ENCODE results near the gene ISCA2.

Gene ISCA2

GRCh38 chr14:74491956-74492775 lies 1.4 kb upstream of the ISCA2 start:
- Histone ChIP-seq H3K27me3 (replicated peaks; ENCODE audit: control insufficient read depth, insufficient read depth, low read length) (no peaks in the 10 kb centered on the region), H3K36me3 (ENCODE audit: control insufficient read depth, insufficient read depth, low read length) (no peaks in the 10 kb centered on the region), H3K4me3 (replicated peaks; ENCODE audit: low read depth, low read length) (peak overlapping the region; percentile 84)
- no peak for DNase-seq (ENCODE audit: extremely low read depth, insufficient read length)
- TF ChIP-seq CTCF (IDR thresholded peaks at IDR 0.05; ENCODE audit: insufficient read depth, low read length, poor library complexity, severe bottlenecking) = peak; percentile 42

GRCh38 chr14:74492776-74493342 lies 706 bp upstream of the ISCA2 start, which contains the start of gene NPC2:
Gene NPC2, minus strand, starts transcription at chr14:74493305. Its CDS starts 31 bp downstream, at chr14:74493274.
- Histone ChIP-seq H3K36me3 (ENCODE audit: control insufficient read depth, insufficient read depth, low read length) (no peaks in the 10 kb centered on the region), H3K27me3 (replicated peaks; ENCODE audit: control insufficient read depth, insufficient read depth, low read length) (no peaks in the 10 kb centered on the region), H3K4me3 (replicated peaks; ENCODE audit: low read depth, low read length) (peak within 1 kb of the TSS; percentile 84)
- TF ChIP-seq CTCF (IDR thresholded peaks at IDR 0.05; ENCODE audit: insufficient read depth, low read length, poor library complexity, severe bottlenecking) = no peak
- DNase-seq (ENCODE audit: extremely low read depth, insufficient read length) = no peak

GRCh38 chr14:74495356-74495755 lies 1.8 kb downstream of the ISCA2 start:
- DNase-seq (ENCODE audit: extremely low read depth, insufficient read length) = no peak
- H3K36me3 ChIP-seq (ENCODE audit: control insufficient read depth, insufficient read depth, low read length) = no peaks in the 10 kb centered on the region
- H3K4me3 ChIP-seq (replicated peaks; ENCODE audit: low read depth, low read length) = no peak overlapping the region
- no peak for TF ChIP-seq CTCF (IDR thresholded peaks at IDR 0.05; ENCODE audit: insufficient read depth, low read length, poor library complexity, severe bottlenecking)
- H3K27me3 ChIP-seq (replicated peaks; ENCODE audit: control insufficient read depth, insufficient read depth, low read length) = no peaks in the 10 kb centered on the region

- Histone ChIP-seq H3K4me3 (replicated peaks; ENCODE audit: low read depth, low read length) (no peak overlapping the region), H3K36me3 (ENCODE audit: control insufficient read depth, insufficient read depth, low read length) (no peaks in the 10 kb centered on the region), H3K27me3 (replicated peaks; ENCODE audit: control insufficient read depth, insufficient read depth, low read length) (no peaks in the 10 kb centered on the region)
- TF ChIP-seq CTCF (IDR thresholded peaks at IDR 0.05; ENCODE audit: insufficient read depth, low read length, poor library complexity, severe bottlenecking) = no peak
- DNase-seq (ENCODE audit: extremely low read depth, insufficient read length) = no peak
Measured at GRCh38 chr14:74500417-74501134, 7.0 kb downstream of the ISCA2 start.

GRCh38 chr14:74501135-74501614 lies 7.6 kb downstream of the ISCA2 start:
- no peak for DNase-seq (ENCODE audit: extremely low read depth, insufficient read length)
- TF ChIP-seq CTCF (IDR thresholded peaks at IDR 0.05; ENCODE audit: insufficient read depth, low read length, poor library complexity, severe bottlenecking) = peak; percentile 55
- Histone ChIP-seq H3K4me3 (replicated peaks; ENCODE audit: low read depth, low read length) (no peak overlapping the region), H3K27me3 (replicated peaks; ENCODE audit: control insufficient read depth, insufficient read depth, low read length) (no peaks in the 10 kb centered on the region), H3K36me3 (ENCODE audit: control insufficient read depth, insufficient read depth, low read length) (no peaks in the 10 kb centered on the region)
